Keratinocyte (primary cell): ENCODE data around the gene GADD45G.

ENCODE experiments used
- EZH2 ChIP-seq: IDR thresholded peaks from one replicate; pipeline ENCODE4 v1.6.1; 2012; ENCODE audit warnings: inconsistent platforms, mild to moderate bottlenecking, low read length, moderate library complexity
- TF ChIP-seq, protein P1 (sequence below), 3 experiments: IDR thresholded peaks in 1 of 3; conservative IDR thresholded peaks in 1 of 3; optimal IDR thresholded peaks in 1 of 3; 2 replicates in 2 of 3; 3 replicates in 1 of 3; pipeline versions ENCODE3 to v1.5.1; 2011; ENCODE audit warnings: low read length in 3 of 3, mild to moderate bottlenecking in 3 of 3, moderate library complexity in 2 of 3, control low read depth in 1 of 3, inconsistent platforms in 1 of 3; ENCODE audit not compliant: insufficient read depth in 2 of 3; ENCODE audit errors: extremely low read depth in 1 of 3

DNA sequence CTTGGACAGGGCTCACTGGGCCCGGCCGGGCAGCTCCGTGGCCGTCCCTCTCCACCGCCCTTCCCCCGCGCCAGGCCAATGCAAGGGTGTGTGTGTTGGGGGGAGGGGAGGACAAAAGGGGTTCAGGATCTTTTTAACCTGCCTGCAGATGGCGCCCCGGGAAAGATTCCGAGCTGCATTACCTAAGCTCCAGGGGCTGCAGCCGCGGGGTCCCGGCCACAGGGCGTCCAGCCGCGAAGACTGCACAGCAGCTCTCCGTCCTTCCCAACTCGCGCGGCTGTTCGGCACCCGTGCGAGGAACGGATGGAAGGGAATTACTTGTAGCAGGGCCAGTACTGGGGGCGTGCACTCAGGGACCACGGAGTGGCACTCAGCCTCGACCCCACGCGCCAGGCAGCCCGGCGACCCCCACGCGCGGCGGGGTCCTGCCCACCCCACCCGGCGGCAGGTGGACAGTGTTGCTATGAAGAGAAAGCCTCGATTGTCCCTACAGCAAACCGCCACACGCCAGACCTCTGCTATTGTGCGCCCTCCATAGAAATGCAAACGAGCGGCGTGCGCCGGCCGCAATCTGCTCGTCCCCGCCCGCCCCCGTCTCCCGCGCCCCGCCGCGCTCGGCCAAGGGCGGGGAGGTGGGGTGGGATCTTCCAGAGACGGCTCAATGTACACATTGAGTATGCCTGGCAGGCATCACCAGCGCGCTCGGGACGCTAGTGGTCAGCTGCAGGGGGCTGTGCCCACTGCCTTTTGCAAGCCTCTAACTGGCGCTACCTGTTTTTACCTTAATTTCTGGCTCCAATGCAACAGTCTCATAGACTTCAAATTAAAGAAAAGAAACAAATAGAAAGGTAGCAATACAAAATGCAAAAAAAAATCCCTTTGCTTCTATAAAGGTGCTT lies 796 bp upstream of the GADD45G start:
- TF ChIP-seq, protein P1, sequence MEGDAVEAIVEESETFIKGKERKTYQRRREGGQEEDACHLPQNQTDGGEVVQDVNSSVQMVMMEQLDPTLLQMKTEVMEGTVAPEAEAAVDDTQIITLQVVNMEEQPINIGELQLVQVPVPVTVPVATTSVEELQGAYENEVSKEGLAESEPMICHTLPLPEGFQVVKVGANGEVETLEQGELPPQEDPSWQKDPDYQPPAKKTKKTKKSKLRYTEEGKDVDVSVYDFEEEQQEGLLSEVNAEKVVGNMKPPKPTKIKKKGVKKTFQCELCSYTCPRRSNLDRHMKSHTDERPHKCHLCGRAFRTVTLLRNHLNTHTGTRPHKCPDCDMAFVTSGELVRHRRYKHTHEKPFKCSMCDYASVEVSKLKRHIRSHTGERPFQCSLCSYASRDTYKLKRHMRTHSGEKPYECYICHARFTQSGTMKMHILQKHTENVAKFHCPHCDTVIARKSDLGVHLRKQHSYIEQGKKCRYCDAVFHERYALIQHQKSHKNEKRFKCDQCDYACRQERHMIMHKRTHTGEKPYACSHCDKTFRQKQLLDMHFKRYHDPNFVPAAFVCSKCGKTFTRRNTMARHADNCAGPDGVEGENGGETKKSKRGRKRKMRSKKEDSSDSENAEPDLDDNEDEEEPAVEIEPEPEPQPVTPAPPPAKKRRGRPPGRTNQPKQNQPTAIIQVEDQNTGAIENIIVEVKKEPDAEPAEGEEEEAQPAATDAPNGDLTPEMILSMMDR (optimal IDR thresholded peaks at IDR 0.05 in 1 of 3, IDR thresholded peaks at IDR 0.05 in 1 of 3, conservative IDR thresholded peaks at IDR 0.05 in 1 of 3; ENCODE audit: extremely low read depth in 1 of 3, insufficient read depth in 2 of 3, low read length in 3 of 3): peak; percentile 33 to 59 (median 51)
- TF ChIP-seq EZH2: peak; percentile 43
